HL-60 (cell line): ENCODE data around the gene ACOXL.

Experiments used
- DNase-seq, 2 experiments: peaks; one replicate each; pipeline ENCODE4 v3.0.0-alpha.2; 2010 to 2020; ENCODE audit warnings: low read depth in 1 of 2, low spot score in 1 of 2
- H3K27ac ChIP-seq: fragments of 250-450 bp; sonication (Bioruptor Pico); replicated peaks from 2 replicates; pipeline ENCODE4 v1.5.1; 2020; ENCODE audit warnings: mild to moderate bottlenecking, moderate library complexity
- H3K27me3 ChIP-seq: fragments of 250-450 bp; sonication (Bioruptor Pico); 2 replicates; pipeline ENCODE4 v1.5.1; 2021; ENCODE audit warnings: mild to moderate bottlenecking, moderate library complexity; ENCODE audit not compliant: insufficient read depth, poor library complexity, severe bottlenecking
- H3K4me3 ChIP-seq: replicated peaks from 2 replicates; pipeline ENCODE4 v1.5.1; 2011; ENCODE audit warnings: mild to moderate bottlenecking, control low read depth, low read length; ENCODE audit not compliant: insufficient read depth
- GABPA ChIP-seq: IDR thresholded peaks from 2 replicates; pipeline ENCODE4 v1.6.1; 2012; ENCODE audit warnings: low read depth
- POLR2AphosphoS5 ChIP-seq: IDR thresholded peaks from 2 replicates; pipeline ENCODE4 v1.6.1; 2012; ENCODE audit warnings: low read depth
- SPI1 ChIP-seq: IDR thresholded peaks from 2 replicates; pipeline ENCODE4 v1.6.1; 2012; ENCODE audit warnings: low read depth, mild to moderate bottlenecking, borderline replicate concordance
- TF ChIP-seq, protein P1 (sequence below): IDR thresholded peaks from 2 replicates; pipeline ENCODE4 v1.6.1; 2012; ENCODE audit warnings: low read depth; ENCODE audit not compliant: insufficient replicate concordance
- TF ChIP-seq, protein P2 (sequence below): IDR thresholded peaks from one replicate; pipeline ENCODE4 v1.5.1; 2011; ENCODE audit warnings: low read length, control low read depth, inconsistent platforms; ENCODE audit not compliant: insufficient read depth

Gene ACOXL

DNA sequence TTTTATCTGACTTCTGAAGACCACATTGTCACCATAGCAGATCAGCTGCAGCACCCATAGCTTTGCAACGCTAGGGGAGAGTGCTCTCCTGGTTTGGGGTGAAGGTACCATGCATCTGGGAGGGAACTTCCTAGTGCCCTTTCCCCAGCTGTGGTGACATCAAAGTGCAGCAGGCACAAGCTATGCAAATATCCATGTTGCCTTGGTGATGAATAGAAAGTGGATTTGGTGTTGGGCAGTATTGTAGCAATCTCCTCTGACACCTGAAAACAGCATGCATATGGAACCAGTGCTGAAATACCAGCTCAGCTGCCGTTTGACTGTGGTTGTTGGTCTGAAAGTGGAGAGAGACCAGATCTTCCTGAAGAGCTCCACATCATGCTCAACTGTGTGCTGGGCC lies 425.4 kb downstream of the ACOXL start:
- DNase-seq = no peak
- Histone ChIP-seq H3K4me3 (no peak overlapping the region), H3K27ac (no peak overlapping the region), H3K27me3 (no peaks in the 10 kb centered on the region)
- no peak for TF ChIP-seq SPI1
- TF ChIP-seq, protein P1, sequence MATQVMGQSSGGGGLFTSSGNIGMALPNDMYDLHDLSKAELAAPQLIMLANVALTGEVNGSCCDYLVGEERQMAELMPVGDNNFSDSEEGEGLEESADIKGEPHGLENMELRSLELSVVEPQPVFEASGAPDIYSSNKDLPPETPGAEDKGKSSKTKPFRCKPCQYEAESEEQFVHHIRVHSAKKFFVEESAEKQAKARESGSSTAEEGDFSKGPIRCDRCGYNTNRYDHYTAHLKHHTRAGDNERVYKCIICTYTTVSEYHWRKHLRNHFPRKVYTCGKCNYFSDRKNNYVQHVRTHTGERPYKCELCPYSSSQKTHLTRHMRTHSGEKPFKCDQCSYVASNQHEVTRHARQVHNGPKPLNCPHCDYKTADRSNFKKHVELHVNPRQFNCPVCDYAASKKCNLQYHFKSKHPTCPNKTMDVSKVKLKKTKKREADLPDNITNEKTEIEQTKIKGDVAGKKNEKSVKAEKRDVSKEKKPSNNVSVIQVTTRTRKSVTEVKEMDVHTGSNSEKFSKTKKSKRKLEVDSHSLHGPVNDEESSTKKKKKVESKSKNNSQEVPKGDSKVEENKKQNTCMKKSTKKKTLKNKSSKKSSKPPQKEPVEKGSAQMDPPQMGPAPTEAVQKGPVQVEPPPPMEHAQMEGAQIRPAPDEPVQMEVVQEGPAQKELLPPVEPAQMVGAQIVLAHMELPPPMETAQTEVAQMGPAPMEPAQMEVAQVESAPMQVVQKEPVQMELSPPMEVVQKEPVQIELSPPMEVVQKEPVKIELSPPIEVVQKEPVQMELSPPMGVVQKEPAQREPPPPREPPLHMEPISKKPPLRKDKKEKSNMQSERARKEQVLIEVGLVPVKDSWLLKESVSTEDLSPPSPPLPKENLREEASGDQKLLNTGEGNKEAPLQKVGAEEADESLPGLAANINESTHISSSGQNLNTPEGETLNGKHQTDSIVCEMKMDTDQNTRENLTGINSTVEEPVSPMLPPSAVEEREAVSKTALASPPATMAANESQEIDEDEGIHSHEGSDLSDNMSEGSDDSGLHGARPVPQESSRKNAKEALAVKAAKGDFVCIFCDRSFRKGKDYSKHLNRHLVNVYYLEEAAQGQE = no peak
- no peak for TF ChIP-seq GABPA
- TF ChIP-seq, protein P2, sequence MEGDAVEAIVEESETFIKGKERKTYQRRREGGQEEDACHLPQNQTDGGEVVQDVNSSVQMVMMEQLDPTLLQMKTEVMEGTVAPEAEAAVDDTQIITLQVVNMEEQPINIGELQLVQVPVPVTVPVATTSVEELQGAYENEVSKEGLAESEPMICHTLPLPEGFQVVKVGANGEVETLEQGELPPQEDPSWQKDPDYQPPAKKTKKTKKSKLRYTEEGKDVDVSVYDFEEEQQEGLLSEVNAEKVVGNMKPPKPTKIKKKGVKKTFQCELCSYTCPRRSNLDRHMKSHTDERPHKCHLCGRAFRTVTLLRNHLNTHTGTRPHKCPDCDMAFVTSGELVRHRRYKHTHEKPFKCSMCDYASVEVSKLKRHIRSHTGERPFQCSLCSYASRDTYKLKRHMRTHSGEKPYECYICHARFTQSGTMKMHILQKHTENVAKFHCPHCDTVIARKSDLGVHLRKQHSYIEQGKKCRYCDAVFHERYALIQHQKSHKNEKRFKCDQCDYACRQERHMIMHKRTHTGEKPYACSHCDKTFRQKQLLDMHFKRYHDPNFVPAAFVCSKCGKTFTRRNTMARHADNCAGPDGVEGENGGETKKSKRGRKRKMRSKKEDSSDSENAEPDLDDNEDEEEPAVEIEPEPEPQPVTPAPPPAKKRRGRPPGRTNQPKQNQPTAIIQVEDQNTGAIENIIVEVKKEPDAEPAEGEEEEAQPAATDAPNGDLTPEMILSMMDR = no peak
- TF ChIP-seq POLR2AphosphoS5 = no peak

DNA sequence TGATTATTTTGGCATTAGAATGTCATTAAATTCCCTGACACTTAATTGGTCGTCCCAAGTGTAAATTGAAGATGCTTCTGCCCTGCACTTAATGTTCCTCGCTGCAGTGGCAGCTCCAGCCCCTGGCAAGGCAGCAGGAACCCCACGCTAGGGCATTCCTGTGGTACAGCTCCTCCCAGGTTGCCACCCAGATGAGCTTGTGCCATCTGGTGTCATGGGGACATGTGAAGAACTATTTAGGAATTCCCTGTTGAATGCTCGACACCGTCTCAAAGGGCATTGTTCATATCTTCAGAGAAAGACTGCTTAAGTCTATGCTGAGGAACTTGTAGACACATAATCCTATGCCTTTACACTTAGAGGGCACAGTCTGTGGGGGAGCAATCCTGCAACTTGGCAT lies 427.3 kb downstream of the ACOXL start:
- no peaks in the 10 kb centered on the region for H3K27me3 ChIP-seq
- TF ChIP-seq POLR2AphosphoS5 = no peak
- H3K27ac ChIP-seq = no peak overlapping the region
- H3K4me3 ChIP-seq = no peak overlapping the region
- no peak for DNase-seq

DNA sequence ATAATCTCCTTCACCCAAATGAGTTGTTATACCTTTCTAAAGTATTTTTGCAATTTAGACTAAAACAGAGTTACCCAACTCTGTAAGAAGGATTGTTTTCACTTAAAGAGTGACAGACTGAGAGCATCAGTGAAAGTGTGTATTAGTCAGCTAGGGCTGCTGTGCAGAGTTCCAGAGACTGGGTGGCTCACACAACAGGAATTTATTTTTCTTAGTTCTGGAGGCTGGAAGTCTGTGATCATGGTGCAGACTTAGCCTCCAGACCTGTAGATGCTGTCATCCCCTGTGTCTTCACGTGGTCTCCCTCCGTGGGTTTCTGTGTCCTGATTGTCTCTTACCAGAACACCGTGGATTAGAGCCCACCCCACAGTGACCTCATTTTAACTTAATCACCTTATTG lies 428.4 kb downstream of the ACOXL start:
- no peaks in the 10 kb centered on the region for H3K27me3 ChIP-seq
- TF ChIP-seq, protein P1 = no peak
- no peak for TF ChIP-seq SPI1
- TF ChIP-seq POLR2AphosphoS5 = no peak
- TF ChIP-seq, protein P2 = no peak
- no peak for TF ChIP-seq GABPA
- DNase-seq = no peak
- H3K27ac ChIP-seq = no peak overlapping the region
- no peak overlapping the region for H3K4me3 ChIP-seq

DNA sequence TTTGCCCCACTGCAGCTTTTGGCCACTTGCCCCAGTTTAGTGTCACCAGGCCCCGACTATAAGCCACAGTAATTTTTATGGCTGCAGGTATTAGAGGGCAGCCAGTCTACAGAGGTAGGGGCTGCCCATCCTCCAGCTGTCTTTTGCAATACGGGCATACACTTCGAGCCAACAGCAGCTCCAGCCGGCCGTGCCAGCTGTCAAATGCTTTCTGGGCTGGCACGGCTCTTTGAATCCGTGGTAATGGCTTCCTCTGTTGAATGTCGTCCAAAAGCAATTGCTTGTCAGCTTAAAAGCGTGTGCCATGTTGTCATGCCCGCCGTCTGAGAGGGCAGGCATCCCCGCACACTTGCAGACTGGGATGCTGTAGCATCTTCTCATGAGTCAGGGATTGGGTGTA lies 429.6 kb downstream of the ACOXL start:
- Histone ChIP-seq H3K27me3 (no peaks in the 10 kb centered on the region), H3K4me3 (no peak overlapping the region), H3K27ac (no peak overlapping the region)
- TF ChIP-seq SPI1 (no peak), POLR2AphosphoS5 (no peak), GABPA (no peak)
- TF ChIP-seq, protein P1 = no peak
- TF ChIP-seq, protein P2 = no peak
- no peak for DNase-seq
